Superior temporal gyrus (tissue), 1 donor: Measurements from ENCODE around the gene GTF2B.
"Not testable (repeated sequence)": the region's sequence is repeated elsewhere in the genome, so short reads cannot be mapped to it uniquely, and the experiment has no call there.

Experiments
- DNase-seq: peaks from one replicate; pipeline ENCODE4 v3.0.0-alpha.2; 2016; ENCODE audit errors: extremely low spot score

GTF2B gene, protein sequence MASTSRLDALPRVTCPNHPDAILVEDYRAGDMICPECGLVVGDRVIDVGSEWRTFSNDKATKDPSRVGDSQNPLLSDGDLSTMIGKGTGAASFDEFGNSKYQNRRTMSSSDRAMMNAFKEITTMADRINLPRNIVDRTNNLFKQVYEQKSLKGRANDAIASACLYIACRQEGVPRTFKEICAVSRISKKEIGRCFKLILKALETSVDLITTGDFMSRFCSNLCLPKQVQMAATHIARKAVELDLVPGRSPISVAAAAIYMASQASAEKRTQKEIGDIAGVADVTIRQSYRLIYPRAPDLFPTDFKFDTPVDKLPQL

DNA sequence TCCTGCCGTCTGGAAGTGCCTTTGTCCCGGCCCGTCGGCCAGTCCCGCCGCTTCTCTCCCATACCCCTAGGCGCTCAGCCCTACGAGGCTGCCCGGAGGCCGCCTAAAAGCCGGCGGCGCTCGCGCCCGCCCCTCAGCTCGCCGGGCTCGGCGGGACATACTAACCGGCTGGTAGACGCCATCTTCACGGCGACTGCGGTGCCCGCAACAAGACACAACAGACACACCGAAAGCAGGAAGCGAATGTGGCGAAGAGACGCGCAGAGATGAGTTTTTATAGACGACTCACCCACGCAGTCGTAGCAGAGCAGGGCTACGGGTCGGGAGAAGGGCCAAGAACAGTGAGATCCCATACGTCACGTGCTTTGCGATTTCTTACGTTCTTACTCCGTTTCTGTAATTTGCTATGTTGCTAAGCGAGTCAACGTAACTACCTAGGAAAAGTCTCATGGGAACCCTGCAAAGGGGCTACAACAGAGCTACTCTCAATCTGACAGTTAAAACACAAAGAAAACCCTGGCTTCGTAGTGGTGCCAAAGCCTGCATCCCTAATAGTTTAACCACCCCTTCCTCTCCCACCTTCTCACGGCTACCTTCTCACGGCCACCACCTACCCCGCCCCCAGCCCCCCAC is at the start of gene GTF2B:
Gene GTF2B, minus strand, starts transcription at position 250 of the 633 bp plus-strand sequence. Its CDS starts 68 bp downstream, at position 182.
- DNase-seq, result peak; percentile 98

DNA sequence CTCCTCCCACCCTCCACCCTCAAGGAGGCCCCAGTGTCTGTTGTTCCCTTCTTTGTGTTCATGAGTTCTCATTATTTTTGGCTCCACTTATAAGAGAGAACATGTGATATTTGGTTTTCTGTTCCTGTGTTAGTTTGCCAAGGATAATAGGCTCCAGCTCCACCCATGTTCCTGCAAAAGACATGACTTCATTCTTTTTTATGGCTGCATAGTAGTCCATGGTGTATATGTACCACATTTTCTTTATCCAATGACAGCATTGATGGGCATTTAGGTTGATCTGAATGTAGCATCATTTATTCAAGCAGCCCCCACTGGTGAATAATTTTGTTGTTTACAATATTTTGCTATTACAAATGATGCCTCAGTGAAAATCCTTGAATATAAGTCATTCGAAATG is 47.2 kb upstream of the GTF2B start:
- not testable (repeated sequence) for DNase-seq

DNA sequence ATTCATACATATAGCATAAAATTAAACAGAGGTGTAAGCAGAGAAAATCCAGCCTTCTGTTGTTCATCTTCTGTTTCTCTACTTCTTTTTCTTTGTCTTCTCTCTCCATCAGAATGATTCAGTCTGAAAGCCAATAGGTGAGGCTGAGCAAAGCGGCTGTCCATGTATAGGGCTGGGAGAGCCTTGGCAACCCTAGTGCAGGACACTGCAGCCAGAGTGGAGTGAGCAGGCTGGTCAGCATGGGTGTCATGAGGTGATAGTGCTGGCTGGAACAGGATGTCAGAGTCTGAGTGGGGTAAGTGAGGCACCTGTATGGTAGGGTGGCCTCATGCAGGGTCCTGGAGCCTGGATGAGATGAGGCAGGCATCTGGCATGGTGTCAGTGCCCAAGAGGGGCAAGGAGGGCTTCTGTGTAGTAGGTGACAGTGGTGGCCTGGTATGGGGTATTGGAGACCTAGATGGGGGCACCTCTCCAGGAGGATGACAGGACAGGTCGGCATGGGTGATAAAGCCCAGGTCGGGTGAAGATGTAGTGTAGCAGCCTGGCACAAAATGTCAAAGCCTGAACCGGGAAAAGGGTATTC is 45.5 kb upstream of the GTF2B start:
- DNase-seq, result no peak

DNA sequence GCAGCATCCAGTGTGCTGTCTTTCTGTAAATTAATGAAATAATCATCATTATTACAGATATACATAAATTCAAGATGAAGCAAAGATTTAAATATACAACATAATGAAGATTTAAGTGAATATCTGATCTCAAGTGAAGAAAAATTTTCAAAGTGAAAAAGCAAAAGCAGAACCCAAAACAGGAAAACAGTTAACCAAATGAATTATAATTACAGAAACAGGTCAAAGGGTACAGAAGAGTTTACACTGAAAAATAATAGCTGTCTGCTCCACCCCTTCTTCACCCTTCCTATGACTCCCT is 44.8 kb upstream of the GTF2B start:
- DNase-seq, result no peak

DNA sequence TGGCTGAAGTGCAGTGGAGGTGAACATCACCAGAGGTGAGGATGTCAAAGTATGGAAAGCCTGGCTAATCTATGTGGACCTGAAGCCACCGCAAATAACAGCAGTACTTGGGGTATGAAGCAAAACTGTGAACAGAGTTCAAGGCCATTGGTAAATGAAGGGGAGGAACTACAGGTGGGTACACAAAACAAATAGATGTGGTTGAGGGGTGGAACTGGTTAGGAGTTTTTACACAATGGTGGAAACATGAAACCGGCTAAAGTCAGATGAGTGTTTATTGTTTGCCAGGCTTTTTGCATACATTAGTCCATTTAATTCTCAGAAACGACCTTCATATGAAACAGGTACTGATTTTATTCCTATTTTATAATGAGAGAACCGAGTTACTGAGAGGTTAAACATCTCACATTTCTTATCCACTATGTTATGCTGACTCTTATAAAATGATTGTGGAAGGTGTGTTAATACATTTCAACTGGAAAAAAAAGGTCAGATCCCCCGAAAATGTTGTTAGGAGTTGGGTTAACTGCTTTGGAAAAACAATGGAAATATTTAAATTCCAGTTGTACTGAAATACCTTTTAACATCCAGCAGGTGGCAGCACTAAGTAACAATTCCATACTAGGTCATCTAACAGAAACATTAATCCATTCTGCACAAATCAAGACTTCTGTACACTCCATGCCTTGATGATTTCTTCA is 44.3 kb upstream of the GTF2B start:
- peak; percentile 79 for DNase-seq

DNA sequence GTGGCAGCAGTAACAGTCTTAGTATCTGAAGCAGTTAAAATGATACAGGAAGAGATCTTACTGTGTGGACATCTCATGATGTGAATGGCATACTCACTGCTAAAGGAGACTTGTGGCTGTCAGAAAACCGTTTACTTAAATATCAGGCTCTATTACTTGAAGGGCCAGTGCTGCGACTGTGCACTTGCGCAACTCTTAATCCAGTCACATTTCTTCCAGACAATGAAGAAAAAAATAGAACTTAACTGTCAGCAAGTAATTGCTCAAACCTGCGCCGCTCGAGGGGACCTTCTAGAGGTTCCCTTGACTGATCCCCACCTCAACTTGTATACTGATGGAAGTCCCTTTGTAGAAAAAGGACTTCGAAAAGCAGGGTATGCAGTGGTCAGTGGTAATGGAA is 38.8 kb upstream of the GTF2B start:
- DNase-seq, result not testable (repeated sequence)

DNA sequence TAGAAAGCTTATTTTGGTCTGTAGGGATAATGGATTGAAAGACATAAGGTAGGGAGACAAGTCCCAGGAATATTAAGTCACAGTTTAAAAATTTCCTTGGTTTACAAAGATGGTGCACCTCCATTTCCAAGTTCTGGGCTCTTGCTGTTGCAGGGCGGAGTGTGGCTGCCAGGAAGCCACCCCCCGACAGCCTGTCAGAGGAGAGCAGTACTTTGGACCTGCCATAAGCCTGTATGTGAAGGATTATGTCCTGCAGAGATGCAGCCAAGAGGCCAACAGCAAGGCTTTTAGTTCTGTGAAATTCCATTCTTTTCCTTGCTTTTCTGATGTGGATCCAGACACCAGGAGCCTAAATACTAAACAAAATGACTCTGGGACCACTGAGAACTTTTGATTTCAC is 31.9 kb upstream of the GTF2B start:
- no peak for DNase-seq

DNA sequence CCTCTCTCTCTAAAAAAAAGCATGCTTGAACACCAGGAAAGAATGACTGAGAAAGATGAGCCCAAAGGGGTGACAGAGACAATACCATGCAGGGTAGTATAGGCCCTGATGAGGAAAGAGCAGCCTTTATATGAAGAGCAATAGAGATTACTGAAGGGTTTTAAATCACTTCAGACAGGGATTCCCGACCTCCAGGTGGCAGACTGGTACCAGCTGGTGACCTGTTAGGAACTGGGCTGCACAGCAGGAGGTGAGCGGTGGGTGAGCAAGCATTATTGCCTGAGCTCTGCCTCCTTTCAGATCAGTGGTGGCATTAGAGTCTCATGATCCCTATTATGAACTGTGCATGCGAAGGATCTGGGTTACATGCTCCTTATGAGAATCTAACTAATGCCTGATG is 30.8 kb upstream of the GTF2B start:
- DNase-seq, result no peak

DNA sequence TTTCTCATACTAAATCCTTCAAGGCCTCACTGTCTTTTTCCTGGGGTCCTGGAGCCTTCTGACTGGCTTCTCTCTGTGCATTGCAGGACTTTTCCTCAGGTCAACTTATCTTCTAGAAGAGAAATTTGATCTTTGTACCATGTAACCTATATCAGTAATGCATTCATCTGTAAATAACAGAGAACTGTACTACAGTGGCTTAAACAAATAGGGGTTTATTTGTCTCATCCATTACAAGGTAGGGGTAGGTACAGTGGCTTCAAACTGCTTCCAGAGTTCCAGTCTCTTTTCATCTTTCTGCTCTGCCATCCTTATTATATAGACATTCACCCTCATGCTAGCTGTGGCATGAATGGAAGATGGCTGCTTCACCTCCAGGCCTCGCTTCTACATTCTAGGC is 29.5 kb upstream of the GTF2B start:
- no peak for DNase-seq

DNA sequence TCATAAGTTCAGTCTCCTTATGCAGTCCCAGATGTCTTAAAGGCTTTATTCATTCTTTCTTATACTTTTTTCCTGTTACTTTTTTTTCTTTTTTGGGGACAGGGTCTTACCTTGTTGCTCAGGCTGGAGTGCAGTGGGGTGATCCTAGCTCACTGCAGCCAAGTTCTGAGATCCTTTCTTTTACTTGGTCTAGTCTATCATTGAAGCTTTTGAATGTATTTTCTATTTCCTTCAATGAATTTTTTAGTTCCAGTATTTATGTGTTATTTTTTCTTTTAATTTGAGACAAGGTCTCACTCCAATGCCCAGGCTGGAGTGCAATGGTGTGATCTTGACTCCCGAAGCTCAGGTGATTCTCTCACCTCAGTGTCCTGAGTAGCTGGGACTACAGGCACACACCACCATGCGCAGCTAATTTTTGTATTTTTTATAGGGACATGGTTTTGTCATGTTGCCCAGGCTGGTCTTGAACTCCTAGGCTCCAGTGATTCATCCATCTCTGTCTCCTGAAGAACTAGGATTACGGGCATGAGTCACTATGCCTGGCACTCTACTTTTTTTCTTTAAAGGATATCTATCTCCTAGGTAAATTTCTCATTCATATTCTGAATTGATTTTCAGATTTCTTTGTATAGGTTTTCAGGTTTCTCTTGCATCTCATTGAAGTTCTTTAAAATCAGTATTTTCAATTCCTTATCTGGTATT is 26.1 kb upstream of the GTF2B start:
- no peak for DNase-seq

DNA sequence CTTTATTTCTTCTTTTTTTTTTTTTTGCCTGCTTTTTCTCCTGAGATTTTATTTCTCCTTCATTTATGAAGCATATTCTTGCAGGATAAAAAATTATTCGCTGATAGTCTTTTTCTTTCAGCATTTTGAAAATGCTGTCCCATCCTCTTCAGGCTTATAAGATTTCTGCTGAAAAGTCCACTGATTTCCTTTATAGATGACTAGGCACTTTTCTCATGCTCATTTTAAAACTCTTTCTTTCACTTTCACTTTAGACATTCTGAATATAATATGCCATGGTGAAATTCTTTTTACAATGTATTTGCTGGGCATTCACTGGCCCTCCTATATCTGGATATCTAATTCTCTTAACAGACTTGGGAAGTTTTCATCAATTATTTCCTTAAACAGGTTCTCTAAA is 25.5 kb upstream of the GTF2B start:
- DNase-seq, result no peak

DNA sequence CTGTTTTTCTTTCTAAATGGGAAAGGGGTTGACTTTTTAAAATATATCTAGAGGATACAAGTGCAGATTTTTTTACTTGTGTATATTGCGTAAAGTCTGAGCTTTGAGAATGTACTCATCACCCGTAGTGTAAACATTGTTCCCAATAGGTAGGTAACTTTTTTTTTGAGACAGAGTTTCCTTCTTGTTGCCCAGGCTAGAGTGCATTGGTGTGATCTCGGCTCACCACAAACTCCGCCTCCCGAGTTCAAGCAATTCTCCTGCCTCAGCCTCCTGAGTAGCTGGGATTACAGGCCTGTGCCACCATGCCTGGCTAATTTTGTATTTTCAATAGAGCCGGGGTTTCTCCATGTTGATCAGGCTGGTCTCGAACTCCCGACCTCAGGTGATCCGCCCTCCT is 20.4 kb upstream of the GTF2B start:
- DNase-seq, result not testable (repeated sequence)

DNA sequence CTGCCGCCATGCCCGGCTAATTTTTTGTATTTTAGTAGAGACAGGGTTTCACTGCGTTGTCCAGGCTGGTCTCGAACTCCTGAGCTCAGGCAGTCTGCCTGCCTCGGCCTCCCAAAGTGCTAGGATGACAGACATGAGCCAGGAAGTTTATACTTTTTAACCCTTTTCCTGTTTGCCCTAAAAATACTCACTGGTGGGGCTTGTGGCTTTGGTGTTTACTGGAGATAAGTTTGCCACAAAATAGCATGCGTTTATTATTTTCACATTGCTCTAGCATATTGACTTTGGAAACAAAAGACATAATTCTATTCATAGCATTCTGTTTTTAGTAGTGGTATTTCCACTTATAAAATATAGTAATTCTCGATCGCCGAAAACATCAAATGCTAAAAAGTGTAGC is 19.8 kb upstream of the GTF2B start:
- no peak for DNase-seq

DNA sequence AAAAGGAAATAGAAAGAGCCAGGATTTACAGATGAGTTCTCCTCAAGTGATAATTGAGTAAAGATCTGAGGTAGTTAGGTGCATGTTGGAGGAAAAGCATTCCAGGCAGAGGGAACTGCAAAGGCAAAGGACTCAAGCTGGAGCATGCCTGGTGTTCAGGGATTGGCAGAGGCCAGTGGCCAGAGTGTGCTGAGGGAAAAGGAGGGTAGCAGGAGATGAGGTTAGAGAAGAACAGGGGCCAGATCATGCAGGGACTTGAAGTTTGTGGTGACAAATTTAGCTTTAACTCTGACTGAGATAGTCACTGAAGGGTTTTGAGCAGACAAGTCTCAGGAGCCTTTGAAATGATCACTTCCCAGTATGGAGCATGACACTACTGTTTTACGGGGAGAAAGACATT is 19.0 kb upstream of the GTF2B start:
- no peak for DNase-seq

DNA sequence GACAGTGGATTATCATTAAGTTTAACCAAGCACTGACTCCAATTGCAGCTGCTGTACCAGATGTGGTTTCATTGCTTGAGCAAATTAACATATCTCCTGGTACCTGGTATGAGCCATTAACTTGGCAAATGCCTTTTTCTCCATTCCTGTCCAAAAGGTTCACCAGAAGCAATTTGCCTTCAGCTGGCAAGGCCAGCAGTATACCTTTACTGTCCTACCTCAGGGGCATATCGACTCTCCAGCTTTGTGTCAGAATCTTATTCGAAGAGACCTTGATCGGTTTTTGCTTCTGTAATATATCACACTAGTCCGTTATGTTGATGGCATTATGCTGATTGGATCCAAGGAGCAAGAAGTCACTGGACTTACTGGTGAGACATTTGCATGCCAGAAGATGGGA is 9.5 kb upstream of the GTF2B start:
- DNase-seq, result no peak

DNA sequence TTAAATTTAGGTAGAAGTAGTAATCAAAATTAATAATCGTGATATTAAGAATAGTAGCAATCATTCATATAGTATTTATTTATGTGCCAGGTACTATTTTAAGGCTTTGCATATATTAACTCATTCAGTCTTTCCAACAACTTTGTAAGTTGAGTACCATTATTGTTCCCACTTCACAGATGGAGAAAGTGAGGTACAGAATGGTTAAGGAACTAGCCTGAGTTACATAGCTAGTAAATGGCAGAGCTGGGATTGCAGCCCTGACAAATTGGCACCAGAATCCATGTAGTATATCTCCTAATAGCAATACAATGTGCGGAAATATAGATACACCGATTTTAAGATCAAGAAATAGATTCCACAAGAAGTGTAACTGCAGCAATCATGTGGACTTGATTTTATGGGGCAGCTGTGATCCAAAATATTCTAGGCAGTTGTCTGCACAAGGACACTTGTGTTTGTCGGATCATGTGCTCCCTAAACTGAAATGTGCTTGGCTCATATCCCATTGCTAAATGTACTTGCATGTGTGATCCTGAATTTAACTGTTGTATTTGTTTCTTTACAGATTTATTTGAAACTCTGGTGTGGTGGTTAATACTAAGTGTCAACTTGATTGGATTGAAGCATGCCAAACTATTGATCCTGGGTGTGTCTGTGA is 5.8 kb upstream of the GTF2B start:
- peak; percentile 49 for DNase-seq

DNA sequence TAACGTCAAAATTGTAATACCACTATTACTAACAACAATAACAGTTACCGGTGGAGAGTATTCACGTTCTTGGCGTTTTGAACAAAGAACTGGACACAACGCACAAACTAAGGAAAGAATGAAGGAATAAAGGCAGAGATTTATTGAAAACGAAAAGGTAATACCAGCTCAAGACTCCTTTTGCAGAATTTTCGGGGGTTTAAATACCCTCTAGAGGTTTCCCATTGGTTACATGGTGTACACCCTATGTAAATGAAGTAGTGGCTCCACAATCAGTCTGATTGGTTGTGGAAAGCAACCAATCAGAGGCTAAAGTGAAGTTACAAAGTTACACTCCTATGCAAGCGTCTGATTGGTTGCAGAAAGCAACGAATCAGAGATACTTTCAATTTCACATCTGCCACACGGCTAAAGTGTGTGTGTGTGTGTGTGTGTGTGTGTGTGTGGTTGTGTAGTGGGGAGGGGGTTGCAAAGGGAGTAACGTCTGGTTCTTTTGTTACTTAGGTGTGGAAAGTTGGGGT is 1.1 kb upstream of the GTF2B start:
- DNase-seq, result no peak

DNA sequence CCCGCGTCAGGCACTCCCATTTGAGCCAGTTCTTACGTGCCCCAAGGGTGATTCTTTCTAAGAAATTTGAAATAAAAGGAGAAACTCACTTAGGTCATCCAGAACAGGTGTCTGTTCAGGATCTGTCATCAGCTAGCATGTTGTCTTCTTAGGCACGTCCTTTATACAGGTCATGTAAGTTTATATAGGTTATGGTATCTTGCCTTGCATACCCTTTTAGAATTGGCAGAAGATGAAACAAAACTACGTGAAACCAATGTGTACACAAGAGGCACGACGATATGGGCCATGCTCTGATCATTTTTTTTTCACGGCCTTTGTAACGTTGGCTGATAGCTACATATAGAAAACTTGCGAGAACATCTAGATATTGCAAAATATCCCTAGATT is 579 bp upstream of the GTF2B start:
- no peak for DNase-seq

DNA sequence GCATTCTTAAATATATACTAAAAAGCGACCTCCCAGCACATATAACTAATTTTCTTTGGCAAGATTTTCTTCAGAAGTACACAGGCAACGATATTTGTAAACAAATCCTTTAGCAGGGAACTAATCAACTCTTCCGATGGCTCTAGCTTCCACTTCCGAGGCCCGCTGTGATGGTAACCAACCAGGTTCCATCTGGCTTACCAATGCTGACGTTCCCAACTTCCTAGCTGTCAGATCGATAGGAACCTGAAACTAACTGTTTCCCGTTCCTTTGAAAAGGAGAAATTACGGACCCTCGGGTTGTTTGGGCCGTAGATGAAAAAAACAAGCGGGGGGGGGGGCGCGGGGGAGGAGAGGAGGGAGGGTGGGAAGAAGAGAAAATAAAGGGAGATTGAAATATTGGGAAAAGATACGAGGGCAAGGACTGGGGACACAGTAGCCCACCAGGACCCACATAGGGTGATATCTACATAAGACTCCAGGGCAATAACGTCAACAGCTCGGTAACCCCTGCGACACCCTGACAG is 513 bp downstream of the GTF2B start:
- peak; percentile 68 for DNase-seq

DNA sequence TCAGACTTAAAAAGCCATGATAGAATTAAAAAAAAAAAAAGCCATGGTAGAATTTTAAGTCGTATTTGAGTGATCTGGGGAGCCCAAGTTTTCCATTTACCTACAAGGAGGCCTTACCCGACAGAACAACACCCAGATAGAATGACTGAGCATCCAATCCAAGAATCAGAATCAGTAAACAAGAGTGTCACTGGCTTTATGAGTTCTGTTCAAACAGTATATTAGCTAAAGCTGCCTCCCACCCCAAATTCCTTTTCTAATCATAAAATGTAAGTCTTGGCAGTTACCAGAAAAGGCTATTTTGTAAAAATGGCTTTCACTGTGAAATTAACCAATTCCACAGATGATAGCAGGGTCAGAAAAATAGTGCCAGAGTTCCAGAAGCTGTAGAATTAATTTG is 1.2 kb downstream of the GTF2B start:
- DNase-seq, result no peak

DNA sequence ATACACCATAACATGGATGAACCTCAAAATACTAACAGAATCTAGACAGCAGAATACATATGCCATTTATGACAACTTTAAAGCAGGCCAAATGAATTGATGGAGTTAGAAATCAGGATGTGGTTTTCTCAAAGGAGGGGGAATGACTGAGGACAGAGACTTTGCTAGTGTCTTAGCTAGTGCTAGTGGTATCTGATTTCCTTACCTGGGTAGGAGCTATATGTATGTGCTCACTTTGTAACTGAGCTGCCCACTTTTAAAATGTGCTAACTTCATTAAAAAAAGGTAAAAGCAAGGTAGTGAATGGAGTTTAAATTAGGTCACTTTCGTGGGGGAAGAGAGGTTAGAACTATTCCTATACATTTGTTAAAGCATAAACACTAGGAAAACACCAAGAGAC is 2.6 kb downstream of the GTF2B start:
- no peak for DNase-seq
